HepG2 (cell line): ENCODE results near the gene STOML2. TPM values are rescaled to one million over a fixed set of nuclear protein-coding genes. Genes with fewer than 3 reads are reported as not detected.
A peak's percentile ranks its signal among the peaks of the same experiment; 100 is the strongest.

Source experiments
- CCDC6 ChIP-seq: sonication (generic); formaldehyde crosslinking; IDR thresholded peaks from 2 replicates; pipeline ENCODE4 v1.8.1; 2022; ENCODE audit warnings: mild to moderate bottlenecking, missing genetic modification reagents, moderate library complexity
- EP300 ChIP-seq, 3 experiments: sonication (generic) in 1 of 3; formaldehyde crosslinking in 1 of 3; IDR thresholded peaks; 2 replicates each; pipeline versions ENCODE4 v1.5.1 to v1.6.1; 2011 to 2020; ENCODE audit warnings: low read depth in 2 of 3, low read length in 2 of 3, borderline replicate concordance in 1 of 3, improper control_type of control experiment in 1 of 3, mild to moderate bottlenecking in 1 of 3, missing genetic modification reagents in 1 of 3, moderate library complexity in 1 of 3
- GLI4 ChIP-seq: sonication (generic); formaldehyde crosslinking; IDR thresholded peaks from 2 replicates; pipeline ENCODE4 v1.5.1; 2020; ENCODE audit warnings: missing genetic modification reagents, mild to moderate bottlenecking, moderate library complexity, borderline replicate concordance
- IKZF1 ChIP-seq: fragments of 450-650 bp; IDR thresholded peaks from 2 replicates; pipeline ENCODE4 v1.7.1; 2016
- MEIS2 ChIP-seq: sonication (generic); formaldehyde crosslinking; IDR thresholded peaks from 2 replicates; pipeline ENCODE4 v1.9.0; 2021; ENCODE audit warnings: mild to moderate bottlenecking, missing genetic modification reagents
- NFATC3 ChIP-seq: sonication (generic); formaldehyde crosslinking; IDR thresholded peaks from 2 replicates; pipeline ENCODE4 v1.5.1; 2020; ENCODE audit warnings: mild to moderate bottlenecking, missing genetic modification reagents
- NRL ChIP-seq: sonication (generic); formaldehyde crosslinking; IDR thresholded peaks from 2 replicates; pipeline ENCODE4 v1.5.0; 2020; ENCODE audit warnings: missing genetic modification reagents, mild to moderate bottlenecking, moderate library complexity, borderline replicate concordance
- TOE1 ChIP-seq: sonication (generic); formaldehyde crosslinking; IDR thresholded peaks from 2 replicates; pipeline ENCODE4 v1.4.0; 2020; ENCODE audit warnings: mild to moderate bottlenecking, missing genetic modification reagents
- TSC22D2 ChIP-seq: sonication (generic); formaldehyde crosslinking; IDR thresholded peaks from 2 replicates; pipeline ENCODE4 v1.5.1; 2020; ENCODE audit warnings: missing genetic modification reagents, mild to moderate bottlenecking, borderline replicate concordance
- YEATS4 ChIP-seq: sonication (generic); formaldehyde crosslinking; IDR thresholded peaks from 2 replicates; pipeline ENCODE4 v1.4.0; 2020; ENCODE audit warnings: missing genetic modification reagents, borderline replicate concordance
- ZC3H13 ChIP-seq: sonication (generic); formaldehyde crosslinking; IDR thresholded peaks from 2 replicates; pipeline ENCODE4 v1.8.1; 2023; ENCODE audit warnings: mild to moderate bottlenecking, missing genetic modification reagents, moderate library complexity
- ZFP36 ChIP-seq: fragments of 150-350 bp; IDR thresholded peaks from 2 replicates; pipeline ENCODE4 v1.6.1; 2018; ENCODE audit warnings: borderline replicate concordance, low read length, low read depth; ENCODE audit not compliant: partially characterized antibody
- ZMYM2 ChIP-seq: sonication (generic); formaldehyde crosslinking; IDR thresholded peaks from 2 replicates; pipeline ENCODE4 v1.8.0; 2022; ENCODE audit warnings: mild to moderate bottlenecking, missing genetic modification reagents
- ZNF12 ChIP-seq: sonication (generic); formaldehyde crosslinking; IDR thresholded peaks from 2 replicates; pipeline ENCODE4 v1.5.0; 2020; ENCODE audit warnings: missing genetic modification reagents
- ZNF136 ChIP-seq: sonication (generic); formaldehyde crosslinking; IDR thresholded peaks from 2 replicates; pipeline ENCODE4 v1.8.1; 2022; ENCODE audit warnings: low read depth, mild to moderate bottlenecking, moderate library complexity, missing genetic modification reagents
- ZNF230 ChIP-seq: sonication (generic); formaldehyde crosslinking; IDR thresholded peaks from 2 replicates; pipeline ENCODE4 v1.4.0; 2020; ENCODE audit warnings: mild to moderate bottlenecking, missing genetic modification reagents
- ZNF335 ChIP-seq: sonication (generic); formaldehyde crosslinking; IDR thresholded peaks from 2 replicates; pipeline ENCODE4 v1.4.0; 2020; ENCODE audit warnings: missing genetic modification reagents
- ZNF501 ChIP-seq: sonication (generic); formaldehyde crosslinking; IDR thresholded peaks from 2 replicates; pipeline ENCODE4 v1.5.1; 2020; ENCODE audit warnings: mild to moderate bottlenecking, moderate library complexity, missing genetic modification reagents
- ZNF644 ChIP-seq: IDR thresholded peaks from 2 replicates; pipeline ENCODE4 v1.6.1; 2016; ENCODE audit warnings: low read depth
- ZNF720 ChIP-seq: sonication (generic); formaldehyde crosslinking; IDR thresholded peaks from 2 replicates; pipeline ENCODE4 v1.4.0; 2020; ENCODE audit warnings: missing genetic modification reagents
- ZNF780A ChIP-seq: sonication (generic); formaldehyde crosslinking; IDR thresholded peaks from 2 replicates; pipeline ENCODE4 v1.8.0; 2022; ENCODE audit warnings: mild to moderate bottlenecking, missing genetic modification reagents, moderate library complexity
- ZNF792 ChIP-seq: IDR thresholded peaks from 2 replicates; pipeline ENCODE4 v1.6.1; 2016
- polyA plus RNA-seq, 8 experiments: library from polyadenylated mRNA; depleted of rRNA in 3 of 8; stranded (reverse) in 7 of 8; unstranded in 1 of 8; fragments of >200 nt; fragmentation: Illumina TruSeq in 4 of 8; extraction: Trizol in 4 of 8; gene quantifications; 2 replicates each; pipeline versions ENCODE4 v1.2.1 to v1.2.3, GENCODE V29; 2011 to 2016; ENCODE audit warnings: low read depth in 4 of 8, missing spikeins in 1 of 8, mixed read lengths in 1 of 8; ENCODE audit not compliant: insufficient read depth in 1 of 8
- total RNA-seq, 5 experiments: library from RNA; depleted of rRNA; stranded (reverse); fragments of >200 nt; fragmentation: Illumina TruSeq; extraction: Trizol; gene quantifications; 2 replicates each; pipeline ENCODE4 v1.2.3, GENCODE V29; 2016; ENCODE audit warnings: low read depth in 1 of 5
- TF ChIP-seq, protein P1 (sequence below): sonication (generic); formaldehyde crosslinking; conservative IDR thresholded peaks from 2 replicates; pipeline ENCODE4 v1.4.0; 2020; ENCODE audit warnings: missing genetic modification reagents
- TF ChIP-seq, protein P2 (sequence below): sonication (generic); formaldehyde crosslinking; IDR thresholded peaks from 2 replicates; pipeline ENCODE4 v1.9.0; 2021; ENCODE audit warnings: missing genetic modification reagents, borderline replicate concordance
- TF ChIP-seq, protein P3 (sequence below): sonication (generic); formaldehyde crosslinking; IDR thresholded peaks from 2 replicates; pipeline ENCODE4 v1.5.0; 2020; ENCODE audit warnings: mild to moderate bottlenecking, missing genetic modification reagents

The STOML2 gene
- total and polyA plus RNA-seq, 2 of the 13 experiments (the other 11 are each of a cell fraction or from before 2014, with no cell fraction given), result 245 to 250 TPM

DNA sequence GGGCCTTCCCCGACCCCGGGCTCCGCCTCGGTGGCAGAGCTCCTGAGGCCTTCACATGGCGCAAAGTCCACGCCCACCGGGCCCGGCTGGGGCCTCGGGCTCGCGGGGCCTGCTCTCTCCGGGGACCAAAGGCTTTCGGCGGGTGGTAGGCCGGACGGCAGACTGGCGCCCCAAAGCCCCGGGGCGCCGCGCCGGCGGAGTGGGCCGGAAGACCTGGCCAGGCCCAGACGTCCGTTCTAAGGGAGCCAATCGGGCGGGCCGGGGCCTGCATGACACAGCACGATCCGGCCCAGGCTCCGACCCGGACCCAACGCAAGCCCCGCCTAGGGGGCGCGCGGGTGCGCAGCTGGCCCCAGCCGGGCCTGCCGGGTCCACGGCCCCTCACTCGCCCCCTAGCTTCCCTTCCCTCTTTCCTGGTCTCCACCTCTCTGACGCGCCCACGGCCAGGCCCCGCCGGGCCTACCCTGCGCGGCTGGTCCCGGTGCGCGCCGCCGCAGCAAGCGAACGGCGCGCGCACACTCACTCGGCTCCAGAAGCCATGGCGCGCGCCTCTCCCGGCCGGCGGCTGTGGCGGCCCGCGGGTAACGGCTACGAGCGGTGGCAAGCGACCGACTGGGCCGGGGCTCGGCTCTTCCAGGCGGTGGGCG lies 31.0 kb downstream of the STOML2 start (continued):
- TF ChIP-seq ZNF780A (CRISPR knock-in tag) (no peak), TSC22D2 (peak; percentile 26; the same call in 1 of the 2 replicates), ZC3H13 (peak; percentile 83), YEATS4 (peak; percentile 91), IKZF1 (no peak), ZNF792 (CRISPR knock-in tag) (no peak), ZNF335 (CRISPR knock-in tag) (no peak), GLI4 (no peak; the same call in 1 of the 2 replicates), NRL (CRISPR knock-in tag) (0 out of 2 replicates have a peak, but pooled peaks have one; percentile 18), MEIS2 (CRISPR knock-in tag) (no peak), ZNF12 (CRISPR knock-in tag) (no peak), ZNF136 (CRISPR knock-in tag) (no peak), ZNF644 (CRISPR knock-in tag) (no peak), EP300 (IDR thresholded peaks at IDR 0.05; ENCODE audit: low read depth in 2 of 2, low read length in 2 of 2) (peak in 1 of 2 experiments; percentile 46; a peak in 1 of 4 replicates), EP300 (CRISPR knock-in tag; IDR thresholded peaks at IDR 0.05; ENCODE audit: borderline replicate concordance) (no peak), ZNF501 (CRISPR knock-in tag) (peak; percentile 53), ZMYM2 (no peak), CCDC6 (no peak), ZNF230 (CRISPR knock-in tag) (no peak), TOE1 (no peak), ZNF720 (no peak), ZFP36 (no peak), NFATC3 (CRISPR knock-in tag) (no peak)
- TF ChIP-seq, protein P1, sequence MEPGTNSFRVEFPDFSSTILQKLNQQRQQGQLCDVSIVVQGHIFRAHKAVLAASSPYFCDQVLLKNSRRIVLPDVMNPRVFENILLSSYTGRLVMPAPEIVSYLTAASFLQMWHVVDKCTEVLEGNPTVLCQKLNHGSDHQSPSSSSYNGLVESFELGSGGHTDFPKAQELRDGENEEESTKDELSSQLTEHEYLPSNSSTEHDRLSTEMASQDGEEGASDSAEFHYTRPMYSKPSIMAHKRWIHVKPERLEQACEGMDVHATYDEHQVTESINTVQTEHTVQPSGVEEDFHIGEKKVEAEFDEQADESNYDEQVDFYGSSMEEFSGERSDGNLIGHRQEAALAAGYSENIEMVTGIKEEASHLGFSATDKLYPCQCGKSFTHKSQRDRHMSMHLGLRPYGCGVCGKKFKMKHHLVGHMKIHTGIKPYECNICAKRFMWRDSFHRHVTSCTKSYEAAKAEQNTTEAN (CRISPR knock-in tag), result no peak
- TF ChIP-seq, protein P2, sequence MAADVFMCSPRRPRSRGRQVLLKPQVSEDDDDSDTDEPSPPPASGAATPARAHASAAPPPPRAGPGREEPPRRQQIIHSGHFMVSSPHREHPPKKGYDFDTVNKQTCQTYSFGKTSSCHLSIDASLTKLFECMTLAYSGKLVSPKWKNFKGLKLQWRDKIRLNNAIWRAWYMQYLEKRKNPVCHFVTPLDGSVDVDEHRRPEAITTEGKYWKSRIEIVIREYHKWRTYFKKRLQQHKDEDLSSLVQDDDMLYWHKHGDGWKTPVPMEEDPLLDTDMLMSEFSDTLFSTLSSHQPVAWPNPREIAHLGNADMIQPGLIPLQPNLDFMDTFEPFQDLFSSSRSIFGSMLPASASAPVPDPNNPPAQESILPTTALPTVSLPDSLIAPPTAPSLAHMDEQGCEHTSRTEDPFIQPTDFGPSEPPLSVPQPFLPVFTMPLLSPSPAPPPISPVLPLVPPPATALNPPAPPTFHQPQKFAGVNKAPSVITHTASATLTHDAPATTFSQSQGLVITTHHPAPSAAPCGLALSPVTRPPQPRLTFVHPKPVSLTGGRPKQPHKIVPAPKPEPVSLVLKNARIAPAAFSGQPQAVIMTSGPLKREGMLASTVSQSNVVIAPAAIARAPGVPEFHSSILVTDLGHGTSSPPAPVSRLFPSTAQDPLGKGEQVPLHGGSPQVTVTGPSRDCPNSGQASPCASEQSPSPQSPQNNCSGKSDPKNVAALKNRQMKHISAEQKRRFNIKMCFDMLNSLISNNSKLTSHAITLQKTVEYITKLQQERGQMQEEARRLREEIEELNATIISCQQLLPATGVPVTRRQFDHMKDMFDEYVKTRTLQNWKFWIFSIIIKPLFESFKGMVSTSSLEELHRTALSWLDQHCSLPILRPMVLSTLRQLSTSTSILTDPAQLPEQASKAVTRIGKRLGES (CRISPR knock-in tag), result no peak
- TF ChIP-seq, protein P3, sequence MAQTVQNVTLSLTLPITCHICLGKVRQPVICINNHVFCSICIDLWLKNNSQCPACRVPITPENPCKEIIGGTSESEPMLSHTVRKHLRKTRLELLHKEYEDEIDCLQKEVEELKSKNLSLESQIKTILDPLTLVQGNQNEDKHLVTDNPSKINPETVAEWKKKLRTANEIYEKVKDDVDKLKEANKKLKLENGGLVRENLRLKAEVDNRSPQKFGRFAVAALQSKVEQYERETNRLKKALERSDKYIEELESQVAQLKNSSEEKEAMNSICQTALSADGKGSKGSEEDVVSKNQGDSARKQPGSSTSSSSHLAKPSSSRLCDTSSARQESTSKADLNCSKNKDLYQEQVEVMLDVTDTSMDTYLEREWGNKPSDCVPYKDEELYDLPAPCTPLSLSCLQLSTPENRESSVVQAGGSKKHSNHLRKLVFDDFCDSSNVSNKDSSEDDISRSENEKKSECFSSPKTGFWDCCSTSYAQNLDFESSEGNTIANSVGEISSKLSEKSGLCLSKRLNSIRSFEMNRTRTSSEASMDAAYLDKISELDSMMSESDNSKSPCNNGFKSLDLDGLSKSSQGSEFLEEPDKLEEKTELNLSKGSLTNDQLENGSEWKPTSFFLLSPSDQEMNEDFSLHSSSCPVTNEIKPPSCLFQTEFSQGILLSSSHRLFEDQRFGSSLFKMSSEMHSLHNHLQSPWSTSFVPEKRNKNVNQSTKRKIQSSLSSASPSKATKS (CRISPR knock-in tag), result no peak
